GM18505 (cell line): ENCODE measurements around the gene KRTAP4-8.
"Not testable (repeated sequence)": the region's sequence is repeated elsewhere in the genome, so short reads cannot be mapped to it uniquely, and the experiment has no call there.

Source experiments
- ATAC-seq: cut with Tn5 transposase; IDR thresholded peaks from one replicate; pipeline ENCODE4 v1.9.1; 2021; ENCODE audit not compliant: unreplicated experiment
- POLR2A ChIP-seq: IDR thresholded peaks from 4 replicates; pipeline ENCODE4 v1.6.1; 2011; ENCODE audit warnings: borderline replicate concordance; ENCODE audit not compliant: insufficient read depth, insufficient read length; ENCODE audit errors: extremely low read depth

Gene KRTAP4-8

GRCh38 chr17:41121742-41122141 lies 23.8 kb upstream of the KRTAP4-8 start:
- no peak for ATAC-seq
- no peak for TF ChIP-seq POLR2A

GRCh38 chr17:41119696-41120690 lies 22.1 kb upstream of the KRTAP4-8 start:
- ATAC-seq = not testable (repeated sequence)

- no peak for TF ChIP-seq POLR2A
- no peak for ATAC-seq
These were observed 20.8 kb upstream of the KRTAP4-8 start for GRCh38 chr17:41118721-41119120.

DNA sequence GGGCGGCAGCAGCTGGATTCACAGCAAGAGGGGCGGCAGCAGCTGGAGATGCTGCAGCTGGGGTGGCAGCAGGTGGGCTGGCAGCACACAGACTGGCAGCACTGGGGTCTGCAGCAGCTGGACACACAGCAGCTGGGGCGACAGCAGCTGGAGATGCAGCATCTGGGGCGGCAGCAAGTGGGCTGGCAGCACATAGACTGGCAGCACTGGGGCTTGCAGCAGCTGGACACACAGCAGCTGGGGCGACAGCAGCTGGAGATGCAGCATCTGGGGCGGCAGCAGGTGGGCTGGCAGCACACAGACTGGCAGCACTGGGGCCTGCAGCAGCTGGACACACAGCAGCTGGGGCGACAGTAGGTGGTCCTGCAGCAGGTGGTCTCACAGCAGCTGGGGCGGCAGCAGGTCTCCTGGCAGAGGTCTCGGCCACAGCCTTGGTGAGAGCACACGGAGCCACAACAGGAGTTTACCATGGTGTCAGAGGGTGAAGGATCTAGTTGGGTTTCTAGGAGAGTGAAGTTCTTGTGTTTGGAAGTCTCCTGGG lies 20.0 kb upstream of the KRTAP4-8 start, which contains the start of gene KRTAP4-11:
Gene KRTAP4-11, minus strand, starts transcription at position 528 of the 541 bp plus-strand sequence. Its CDS starts 58 bp downstream, at position 470.
- not testable (repeated sequence) for ATAC-seq

DNA sequence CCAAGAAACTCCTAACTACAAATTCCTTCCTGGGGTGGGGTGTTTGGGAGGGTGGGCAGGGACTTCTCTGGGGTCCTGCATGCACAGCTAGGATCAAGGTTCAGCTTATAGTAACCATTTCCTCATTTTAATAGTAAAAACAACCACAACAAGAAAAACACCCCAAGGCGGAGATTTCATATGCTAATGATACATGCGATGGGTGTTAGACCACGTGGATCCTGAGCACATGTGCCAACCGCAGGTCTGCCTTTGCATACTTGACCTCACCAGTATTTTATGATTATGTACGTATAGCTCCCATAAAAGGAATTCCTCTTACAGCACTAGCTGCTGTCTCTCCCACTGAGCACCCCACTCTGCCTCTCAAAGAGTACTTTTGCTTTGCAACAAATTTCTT lies 18.4 kb upstream of the KRTAP4-8 start:
- ATAC-seq = no peak
- no peak for TF ChIP-seq POLR2A

GRCh38 chr17:41111151-41111885 lies 13.4 kb upstream of the KRTAP4-8 start:
- TF ChIP-seq POLR2A = no peak
- no peak for ATAC-seq

- not testable (repeated sequence) for ATAC-seq
These were observed 10.9 kb upstream of the KRTAP4-8 start for GRCh38 chr17:41108728-41109386.

GRCh38 chr17:41107941-41108450 lies 10.1 kb upstream of the KRTAP4-8 start:
- no peak for ATAC-seq
- no peak for TF ChIP-seq POLR2A

- not testable (repeated sequence) for ATAC-seq
These were observed 7.4 kb upstream of the KRTAP4-8 start, which contains the start of gene KRTAP4-9 for GRCh38 chr17:41105347-41105746. KRTAP4-9 (plus strand) TSS chr17:41105389; CDS start chr17:41105389, 0 bp downstream.

GRCh38 chr17:41104386-41105038 lies 6.6 kb upstream of the KRTAP4-8 start:
- not testable (repeated sequence) for ATAC-seq

DNA sequence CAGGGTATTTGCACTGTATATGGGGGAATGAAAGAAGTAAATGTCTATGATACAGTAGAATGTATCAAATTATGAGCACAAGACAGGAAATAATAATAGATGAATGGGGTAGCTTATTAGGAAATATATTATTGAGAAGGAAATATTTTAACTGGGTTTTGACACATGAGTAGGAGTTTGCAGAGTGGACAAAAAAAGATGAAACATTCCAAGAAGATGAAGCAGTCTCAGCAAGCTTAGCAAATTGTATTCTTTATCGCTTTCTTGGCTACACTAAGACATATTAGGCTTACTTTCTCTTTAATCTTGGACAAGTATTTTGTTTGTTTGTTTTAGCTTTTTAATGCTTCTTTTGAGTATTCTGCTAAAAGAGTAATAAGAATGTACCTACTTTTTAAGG lies 6.0 kb upstream of the KRTAP4-8 start:
- no peak for TF ChIP-seq POLR2A
- ATAC-seq = no peak

DNA sequence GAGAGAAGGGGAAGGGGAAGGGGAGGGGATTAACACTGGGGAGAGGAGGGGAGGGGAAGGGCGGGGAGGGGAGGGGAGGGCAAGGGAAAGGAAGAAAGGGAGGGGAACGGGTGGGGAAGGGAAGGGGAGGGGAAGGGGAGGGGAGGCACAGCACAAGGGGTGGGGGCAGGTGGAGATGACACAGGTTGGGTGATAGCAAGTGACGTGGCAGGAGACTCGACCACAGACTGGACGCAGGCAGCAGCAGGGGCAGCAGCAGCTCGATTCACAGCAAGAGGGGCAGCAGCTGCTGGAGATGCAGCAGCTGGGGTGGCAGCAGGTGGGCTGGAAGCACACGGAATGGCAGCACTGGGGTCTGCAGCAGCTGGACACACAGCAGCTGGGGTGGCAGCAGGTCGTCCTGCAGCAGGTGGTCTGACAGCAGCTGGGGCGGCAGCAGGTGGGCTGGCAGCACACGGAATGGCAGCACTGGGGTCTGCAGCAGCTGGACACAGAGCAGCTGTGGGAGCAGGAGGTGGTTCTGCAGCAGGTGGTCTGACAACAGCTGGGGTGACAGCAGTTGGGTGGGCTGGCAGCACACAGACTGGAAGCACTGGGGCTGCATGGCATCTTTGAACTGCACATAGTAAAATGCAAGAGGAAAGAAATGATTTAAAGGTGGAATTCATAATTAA lies 3.8 kb upstream of the KRTAP4-8 start, which contains the start of gene KRTAP4-16:
Gene KRTAP4-16, minus strand, starts transcription at position 624 of the 674 bp plus-strand sequence. Its CDS starts 0 bp downstream, at position 624.
- no peak for TF ChIP-seq POLR2A
- ATAC-seq = no peak

DNA sequence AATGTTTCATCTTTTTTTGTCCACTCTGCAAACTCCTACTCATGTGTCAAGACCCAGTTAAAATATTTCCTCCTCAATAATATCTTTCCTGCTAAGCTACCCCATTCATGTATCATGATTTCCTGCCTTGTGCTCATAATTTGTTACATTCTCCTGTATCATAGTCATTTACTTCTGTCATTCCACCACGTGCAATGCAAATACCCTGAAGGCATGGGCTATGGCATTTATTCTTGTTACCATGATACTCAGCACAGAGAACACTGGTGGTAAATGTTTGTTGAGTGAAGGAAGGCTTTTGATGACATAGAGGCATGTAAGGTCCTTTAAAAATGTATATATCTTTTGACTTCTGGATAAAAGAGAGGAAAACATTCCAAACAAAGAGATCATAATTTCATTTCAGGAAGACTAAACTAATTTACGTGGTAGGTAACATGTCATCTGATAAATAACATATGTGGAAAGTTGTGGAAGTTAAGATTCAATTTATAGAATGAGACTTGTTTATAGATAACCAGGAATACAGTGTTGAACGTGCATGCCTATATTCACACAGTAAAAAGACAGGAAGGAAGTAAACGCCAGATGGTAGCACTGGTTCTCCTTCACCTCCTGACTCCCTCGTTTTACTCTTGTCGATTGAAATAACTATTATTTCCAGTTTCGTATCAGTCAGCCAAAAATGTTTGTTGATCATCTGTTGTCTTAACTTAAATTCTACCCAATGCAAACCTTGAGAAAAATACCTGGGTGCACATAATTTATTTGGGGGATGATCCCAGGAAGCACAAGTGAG lies 1.9 kb upstream of the KRTAP4-8 start:
- ATAC-seq = not testable (repeated sequence)
